ENCODE data around the gene LPAR1.

DNA sequence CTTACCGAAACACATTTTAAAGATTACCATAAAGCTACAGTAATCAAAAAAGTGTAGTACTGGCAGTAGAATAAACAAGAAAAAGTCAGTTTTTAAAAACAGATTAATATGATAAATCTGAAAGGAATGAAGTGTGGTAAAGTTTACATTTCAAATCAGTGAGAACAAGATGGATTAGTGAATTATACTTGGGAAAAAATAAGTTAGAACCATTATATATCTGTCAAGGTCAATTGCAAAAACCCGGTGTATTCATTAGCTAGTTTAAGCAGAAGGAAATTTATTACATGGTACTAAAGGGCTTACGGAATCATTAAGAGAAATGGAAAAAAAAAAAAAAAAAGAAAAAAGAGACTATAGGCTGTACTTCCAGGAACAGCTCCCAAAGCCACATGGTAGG, 205.3 kb downstream of the LPAR1 start:
- TF ChIP-seq ZFP3 (CRISPR knock-in tag; IDR thresholded peaks at IDR 0.05) (no peak), ARNTL (CRISPR knock-in tag; IDR thresholded peaks at IDR 0.05; ENCODE audit: borderline replicate concordance, low read depth) (no peak), PPARA (CRISPR knock-in tag; IDR thresholded peaks at IDR 0.05; ENCODE audit: borderline replicate concordance) (no peak), CSDC2 (CRISPR knock-in tag; IDR thresholded peaks at IDR 0.05) (no peak), SNAI2 (CRISPR knock-in tag; IDR thresholded peaks at IDR 0.05) (no peak), ISL1 (CRISPR knock-in tag; IDR thresholded peaks at IDR 0.05) (0 out of 2 replicates have a peak, but pooled peaks have one; percentile 22), ESRRG (CRISPR knock-in tag; IDR thresholded peaks at IDR 0.05) (no peak), ZNF565 (CRISPR knock-in tag; conservative IDR thresholded peaks at IDR 0.05; ENCODE audit: low read depth) (no peak), GLIS3 (CRISPR knock-in tag; IDR thresholded peaks at IDR 0.05) (no peak), ZFP30 (CRISPR knock-in tag; IDR thresholded peaks at IDR 0.05) (no peak), ZNF8 (CRISPR knock-in tag; IDR thresholded peaks at IDR 0.05) (no peak)
